Colonic mucosa (tissue), 4 donors: ENCODE results near the gene ARID1B. TPM values are rescaled to one million over a fixed set of nuclear protein-coding genes. Genes with fewer than 3 reads are reported as not detected.

Source experiments
- DNase-seq: peaks from one replicate; pipeline ENCODE4 v3.0.0-alpha.2; 2020
- H3K27ac ChIP-seq: fragments of 200-600 bp; one replicate; pipeline ENCODE4 v1.8.0; 2021
- H3K27me3 ChIP-seq: fragments of 200-600 bp; one replicate; pipeline ENCODE4 v1.8.0; 2021
- H3K36me3 ChIP-seq: fragments of 200-600 bp; one replicate; pipeline ENCODE4 v1.8.0; 2021
- H3K4me1 ChIP-seq: fragments of 200-600 bp; one replicate; pipeline ENCODE4 v1.8.0; 2021; ENCODE audit warnings: mild to moderate bottlenecking
- H3K4me3 ChIP-seq: fragments of 200-600 bp; one replicate; pipeline ENCODE4 v1.8.0; 2021
- H3K9ac ChIP-seq, 2 donors: one replicate each; pipeline ENCODE4 v1.7.0; 2013; ENCODE audit warnings: control low read depth in 2 of 2, low read depth in 2 of 2, low read length in 2 of 2
- H3K9me3 ChIP-seq: fragments of 200-600 bp; one replicate; pipeline ENCODE4 v1.8.0; 2021
- CTCF ChIP-seq: fragments of 200-600 bp; IDR thresholded peaks from one replicate; pipeline ENCODE4 v1.8.0; 2022; ENCODE audit warnings: antibody characterized with exemption, mild to moderate bottlenecking
- intact Hi-C: fragments of 100-400 bp; cut with DNase I; formaldehyde crosslinking; loops from one replicate; pipeline ENCODE4 v1.14.1; 2022
- microRNA-seq: library from miRNA; unstranded; fragments of <30 nt; microRNA quantifications from one replicate; pipeline ENCODE4, GENCODE V29; 2019
- total RNA-seq, 2 donors: library from RNA; stranded (reverse); fragmentation: NEBNext Ultra II Directional in 1 of 2; extraction: Animal tissue kit (Norgen Biotek cat#: 25700) in 1 of 2; gene quantifications; one replicate each; pipeline ENCODE4 v1.2.1, GENCODE V29; 2021
- donor health status: healthy.
- donor health status: DM: no; HTN: no; CAD: no.
- donor health status: DM: no; HTN: no; CAD: no.

Gene ARID1B
- total RNA-seq, 2 donors from 2014 or later: 61.3 to 71.5 TPM

GRCh38 chr6:157253699-157254098 is 476.5 kb downstream of the ARID1B start:
- intact Hi-C loops: no loop called here
- TF ChIP-seq CTCF: no peak
- Histone ChIP-seq H3K27me3 (no peaks in the 10 kb centered on the region), H3K27ac (no peak overlapping the region), H3K9me3 (no peaks in the 10 kb centered on the region), H3K4me1 (no peaks in the 10 kb centered on the region), H3K4me3 (no peak overlapping the region), H3K36me3 (no peaks in the 10 kb centered on the region), H3K9ac (no peak overlapping the region)
- no peak for DNase-seq

GRCh38 chr6:157254538-157254937 is 477.4 kb downstream of the ARID1B start:
- Histone ChIP-seq H3K4me3 (no peak overlapping the region), H3K9ac (no peak overlapping the region), H3K27me3 (no peaks in the 10 kb centered on the region), H3K36me3 (no peaks in the 10 kb centered on the region), H3K27ac (no peak overlapping the region), H3K9me3 (no peaks in the 10 kb centered on the region), H3K4me1 (no peaks in the 10 kb centered on the region)
- intact Hi-C loops: no loop called here
- DNase-seq: no peak
- TF ChIP-seq CTCF: no peak

- Histone ChIP-seq H3K27me3 (no peaks in the 10 kb centered on the region), H3K36me3 (no peaks in the 10 kb centered on the region), H3K9ac (no peak overlapping the region), H3K4me1 (no peaks in the 10 kb centered on the region), H3K4me3 (no peak overlapping the region), H3K27ac (no peak overlapping the region), H3K9me3 (no peaks in the 10 kb centered on the region)
- intact Hi-C loops: no loop called here
- TF ChIP-seq CTCF: no peak
- DNase-seq: no peak
Observed at GRCh38 chr6:157255079-157255478, 477.9 kb downstream of the ARID1B start.

GRCh38 chr6:157258878-157259277 is 481.7 kb downstream of the ARID1B start:
- Histone ChIP-seq H3K36me3 (no peaks in the 10 kb centered on the region), H3K9me3 (no peaks in the 10 kb centered on the region), H3K27ac (no peak overlapping the region), H3K4me1 (no peaks in the 10 kb centered on the region), H3K9ac (no peak overlapping the region), H3K27me3 (no peaks in the 10 kb centered on the region), H3K4me3 (no peak overlapping the region)
- intact Hi-C loops: no loop called here
- DNase-seq: no peak
- no peak for TF ChIP-seq CTCF

GRCh38 chr6:157259443-157259842 is 482.3 kb downstream of the ARID1B start:
- Histone ChIP-seq H3K4me1 (no peaks in the 10 kb centered on the region), H3K27me3 (no peaks in the 10 kb centered on the region), H3K9me3 (no peaks in the 10 kb centered on the region), H3K9ac (no peak overlapping the region), H3K27ac (no peak overlapping the region), H3K4me3 (no peak overlapping the region), H3K36me3 (no peaks in the 10 kb centered on the region)
- intact Hi-C loops: no loop called here
- no peak for DNase-seq
- TF ChIP-seq CTCF: no peak

Small RNAs within 50 kb of the gene (microRNA-seq; reads per million reads assigned to microRNA genes)
- not detected for gene MIR4466
